Stimulated activated CD4-positive, alpha-beta T cell treated with anti-CD3 and anti-CD28 coated beads, Interleukin-15, amount 100 ng/mL, for 24 hours (primary cell): Measurements from ENCODE around the gene THYN1.

Source experiments
- DNase-seq: peaks from one replicate; pipeline ENCODE4 v3.0.0-alpha.2; 2020

THYN1 gene

GRCh38 chr11:134207538-134208239 lies 45.5 kb downstream of the THYN1 start:
- peak; percentile 75 for DNase-seq

- DNase-seq = no peak
Measured at GRCh38 chr11:134206185-134206584, 47.0 kb downstream of the THYN1 start.

GRCh38 chr11:134205729-134206128 lies 47.4 kb downstream of the THYN1 start:
- DNase-seq = no peak

- DNase-seq = no peak
Measured at GRCh38 chr11:134202661-134203060, 50.5 kb downstream of the THYN1 start.

- DNase-seq = no peak
Measured at GRCh38 chr11:134200688-134201087, 52.5 kb downstream of the THYN1 start.

GRCh38 chr11:134199531-134199930 lies 53.6 kb downstream of the THYN1 start:
- DNase-seq = no peak
